ENCODE results near the gene SGSM2.

DNA sequence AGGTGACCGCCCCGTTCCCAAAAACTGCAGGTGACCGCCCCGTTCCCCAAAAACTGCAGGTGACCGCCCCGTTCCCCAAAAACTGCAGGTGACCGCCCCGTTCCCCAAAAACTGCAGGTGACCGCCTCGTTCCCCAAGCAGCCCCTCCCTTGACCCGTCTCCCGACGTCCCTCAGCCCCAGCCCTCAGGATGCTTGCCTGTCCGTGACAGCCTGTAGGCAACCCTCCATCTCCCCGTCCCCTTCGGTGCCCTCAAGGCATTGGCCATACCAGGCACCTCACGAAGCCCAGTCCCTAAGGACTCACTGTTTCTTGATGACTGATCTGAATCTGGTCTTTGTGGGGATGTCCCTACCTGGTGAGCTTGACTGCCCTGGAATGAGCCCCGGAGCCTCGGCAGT is 25.1 kb downstream of the SGSM2 start:
- TF ChIP-seq POLR2AphosphoS5 (IDR thresholded peaks at IDR 0.05; ENCODE audit: low read depth, low read length) (no peak), POLR2A (IDR thresholded peaks at IDR 0.05; ENCODE audit: low read depth, low read length) (no peak), TAF1 (IDR thresholded peaks at IDR 0.05; ENCODE audit: borderline replicate concordance, low read depth, low read length) (no peak)
